RWPE2 (cell line): ENCODE measurements around the gene BTG1.

Experiments
- ATAC-seq: fragments of 200-7000 bp; cut with Tn5 transposase; 3 replicates; pipeline ENCODE4 v1.9.1; 2021; ENCODE audit warnings: low read depth
- DNase-seq: peaks from one replicate; pipeline ENCODE4 v3.0.0-alpha.2; 2020; ENCODE audit warnings: low spot score
- H3K27ac ChIP-seq: fragments of 450-650 bp; 2 replicates; pipeline ENCODE4 v1.5.1; 2017; ENCODE audit warnings: mild to moderate bottlenecking; ENCODE audit not compliant: poor library complexity, severe bottlenecking
- H3K27me3 ChIP-seq: fragments of 250-450 bp; sonication (Bioruptor Pico); 2 replicates; pipeline ENCODE4 v1.5.1; 2021; ENCODE audit warnings: mild to moderate bottlenecking, moderate library complexity; ENCODE audit not compliant: insufficient read depth, poor library complexity, severe bottlenecking
- H3K36me3 ChIP-seq: fragments of 250-450 bp; sonication (Bioruptor Pico); 2 replicates; pipeline ENCODE4 v1.5.1; 2020; ENCODE audit warnings: low read depth, mild to moderate bottlenecking, moderate library complexity
- H3K4me1 ChIP-seq: fragments of 250-450 bp; sonication (Bioruptor Pico); 2 replicates; pipeline ENCODE4 v1.5.1; 2021; ENCODE audit warnings: mild to moderate bottlenecking, moderate library complexity; ENCODE audit not compliant: insufficient read depth, poor library complexity, severe bottlenecking
- H3K4me3 ChIP-seq: fragments of 250-450 bp; sonication (Bioruptor Pico); 2 replicates; pipeline ENCODE4 v1.5.1; 2021; ENCODE audit warnings: mild to moderate bottlenecking, moderate library complexity; ENCODE audit not compliant: severe bottlenecking
- H3K9me3 ChIP-seq: fragments of 250-450 bp; sonication (Bioruptor Pico); 2 replicates; pipeline ENCODE4 v1.5.1; 2021; ENCODE audit warnings: mild to moderate bottlenecking, moderate library complexity; ENCODE audit not compliant: severe bottlenecking
- TF ChIP-seq, protein P1 (sequence below): fragments of 450-650 bp; IDR thresholded peaks from one replicate; pipeline ENCODE4 v1.5.1; 2017; ENCODE audit warnings: mild to moderate bottlenecking, moderate library complexity; ENCODE audit not compliant: poor library complexity, severe bottlenecking

The BTG1 gene

GRCh38 chr12:92123780-92124688, 21.6 kb downstream of the BTG1 start:
- TF ChIP-seq, protein P1, sequence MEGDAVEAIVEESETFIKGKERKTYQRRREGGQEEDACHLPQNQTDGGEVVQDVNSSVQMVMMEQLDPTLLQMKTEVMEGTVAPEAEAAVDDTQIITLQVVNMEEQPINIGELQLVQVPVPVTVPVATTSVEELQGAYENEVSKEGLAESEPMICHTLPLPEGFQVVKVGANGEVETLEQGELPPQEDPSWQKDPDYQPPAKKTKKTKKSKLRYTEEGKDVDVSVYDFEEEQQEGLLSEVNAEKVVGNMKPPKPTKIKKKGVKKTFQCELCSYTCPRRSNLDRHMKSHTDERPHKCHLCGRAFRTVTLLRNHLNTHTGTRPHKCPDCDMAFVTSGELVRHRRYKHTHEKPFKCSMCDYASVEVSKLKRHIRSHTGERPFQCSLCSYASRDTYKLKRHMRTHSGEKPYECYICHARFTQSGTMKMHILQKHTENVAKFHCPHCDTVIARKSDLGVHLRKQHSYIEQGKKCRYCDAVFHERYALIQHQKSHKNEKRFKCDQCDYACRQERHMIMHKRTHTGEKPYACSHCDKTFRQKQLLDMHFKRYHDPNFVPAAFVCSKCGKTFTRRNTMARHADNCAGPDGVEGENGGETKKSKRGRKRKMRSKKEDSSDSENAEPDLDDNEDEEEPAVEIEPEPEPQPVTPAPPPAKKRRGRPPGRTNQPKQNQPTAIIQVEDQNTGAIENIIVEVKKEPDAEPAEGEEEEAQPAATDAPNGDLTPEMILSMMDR = no peak

DNA sequence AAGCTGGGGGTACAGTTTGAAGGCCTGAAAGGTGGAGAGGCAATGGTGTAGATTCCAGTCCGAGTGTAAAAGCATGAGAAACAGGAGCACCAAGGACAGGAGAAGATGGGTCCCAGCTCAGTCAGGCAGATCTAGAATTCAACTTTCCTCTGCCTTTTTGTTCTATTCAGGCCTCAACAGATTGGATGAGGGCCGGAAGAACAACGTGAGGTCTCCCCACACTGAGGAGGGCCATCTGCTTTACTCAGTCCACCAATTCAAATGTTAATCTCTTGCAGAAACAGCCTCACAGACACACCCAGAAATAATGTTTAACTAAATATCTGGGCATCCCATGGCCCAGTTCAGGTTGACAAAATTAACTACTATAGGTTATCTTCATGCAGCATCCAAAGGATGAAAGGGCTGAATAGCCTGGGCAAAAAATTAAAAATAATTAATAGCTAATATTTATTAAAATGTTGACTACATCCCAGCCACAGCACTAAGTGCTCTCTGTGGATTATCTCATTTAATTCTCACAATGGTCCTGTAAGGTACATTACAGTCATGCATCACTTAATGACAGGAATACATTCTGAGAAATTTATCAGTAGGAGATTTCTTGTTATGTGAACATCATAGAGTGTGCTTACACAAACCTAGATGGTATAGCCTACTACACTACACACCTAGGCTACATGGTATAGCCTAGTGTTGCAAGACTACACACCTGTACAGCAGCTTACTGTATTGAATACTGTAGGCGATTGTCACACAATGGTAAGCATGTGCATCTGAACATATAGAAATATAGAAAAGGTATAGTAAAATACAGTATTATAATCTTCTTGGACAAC, 22.5 kb downstream of the BTG1 start:
- TF ChIP-seq, protein P1 = no peak
- Histone ChIP-seq H3K9me3 (peaks cover 2% of the 10 kb centered on the region), H3K27ac (no peak overlapping the region), H3K27me3 (no peaks in the 10 kb centered on the region), H3K36me3 (no peaks in the 10 kb centered on the region), H3K4me3 (no peak overlapping the region), H3K4me1 (no peaks in the 10 kb centered on the region)
- no peak for DNase-seq
- ATAC-seq = no peak

More at GRCh38 chr12:92123780-92124688, 21.6 kb downstream of the BTG1 start:
- ATAC-seq = no peak
- Histone ChIP-seq H3K36me3 (no peaks in the 10 kb centered on the region), H3K27me3 (no peaks in the 10 kb centered on the region), H3K4me3 (no peak overlapping the region), H3K27ac (no peak overlapping the region), H3K9me3 (peaks cover 2% of the 10 kb centered on the region), H3K4me1 (no peaks in the 10 kb centered on the region)
- DNase-seq = no peak

DNA sequence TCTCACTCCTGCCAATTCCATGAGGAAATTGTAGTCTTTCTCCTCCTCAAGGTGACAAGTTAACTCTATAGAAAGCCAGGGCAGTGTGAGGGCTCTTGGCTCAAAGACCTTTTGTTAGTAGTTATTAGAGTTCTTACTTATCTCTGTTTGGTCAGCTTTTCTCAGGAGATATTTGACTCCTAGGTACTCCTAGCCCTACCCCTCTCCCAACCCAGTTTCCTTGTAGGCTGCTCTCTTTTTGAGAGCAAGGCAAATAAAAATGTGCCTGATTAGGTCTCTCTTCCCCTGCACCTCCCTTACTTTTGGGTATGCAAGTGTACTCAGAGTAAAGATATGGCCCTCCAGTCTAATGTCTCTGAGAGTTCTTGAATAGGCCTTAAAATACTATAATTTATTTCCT, 23.8 kb downstream of the BTG1 start:
- ATAC-seq (no peak), DNase-seq (no peak)

DNA sequence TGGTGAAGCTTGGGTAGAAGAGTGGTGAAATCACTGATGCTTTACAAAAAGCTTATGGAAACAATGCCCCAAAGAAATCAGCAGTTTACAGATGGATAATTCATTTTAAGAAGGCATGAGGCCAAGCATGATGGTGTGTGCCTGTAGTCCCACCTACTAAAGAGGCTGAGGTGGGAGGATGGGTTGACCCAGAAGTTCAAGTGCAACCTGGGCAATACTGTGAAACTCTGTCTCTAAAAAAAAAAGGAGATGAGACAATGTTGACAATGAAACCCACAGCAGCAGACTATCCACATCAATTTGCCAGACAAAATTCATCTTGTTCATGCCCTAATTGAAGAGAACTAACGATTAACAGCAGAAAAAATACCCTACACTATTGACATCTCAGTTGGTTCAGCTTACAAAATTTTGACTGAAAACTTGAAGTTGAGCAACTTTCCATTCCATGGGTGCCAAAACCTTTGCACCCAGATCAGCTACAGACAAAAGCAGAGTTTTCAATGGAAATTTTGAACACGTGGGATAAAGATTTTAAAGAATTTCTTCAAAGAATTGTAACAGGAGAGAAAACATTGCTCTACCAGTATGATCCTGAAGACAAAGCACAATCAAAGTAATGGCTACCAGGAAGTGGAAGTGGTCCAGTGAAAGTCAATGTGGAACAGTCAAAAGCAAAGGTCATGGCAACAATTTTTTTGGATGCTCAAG, 26.7 kb downstream of the BTG1 start:
- DNase-seq (no peak), ATAC-seq (no peak)
- Histone ChIP-seq H3K9me3 (peaks cover 2% of the 10 kb centered on the region), H3K27ac (no peak overlapping the region), H3K27me3 (no peaks in the 10 kb centered on the region), H3K4me3 (no peak overlapping the region), H3K4me1 (no peaks in the 10 kb centered on the region), H3K36me3 (no peaks in the 10 kb centered on the region)
- TF ChIP-seq, protein P1 = no peak

More for the DNA sequence above, 23.8 kb downstream of the BTG1 start:
- Histone ChIP-seq H3K9me3 (peaks cover 2% of the 10 kb centered on the region), H3K36me3 (no peaks in the 10 kb centered on the region), H3K27ac (no peak overlapping the region), H3K4me1 (no peaks in the 10 kb centered on the region), H3K27me3 (no peaks in the 10 kb centered on the region), H3K4me3 (no peak overlapping the region)
- TF ChIP-seq, protein P1 = no peak
